Inflammatory macrophage treated with lipopolysaccharide for 4 hours (primary cell): Measurements from ENCODE around the gene JAML.
A peak's percentile ranks its signal among the peaks of the same experiment; 100 is the strongest.

Source experiments
- DNase-seq: peaks from one replicate; pipeline ENCODE4 v3.0.0-alpha.2; 2020

Gene JAML

DNA sequence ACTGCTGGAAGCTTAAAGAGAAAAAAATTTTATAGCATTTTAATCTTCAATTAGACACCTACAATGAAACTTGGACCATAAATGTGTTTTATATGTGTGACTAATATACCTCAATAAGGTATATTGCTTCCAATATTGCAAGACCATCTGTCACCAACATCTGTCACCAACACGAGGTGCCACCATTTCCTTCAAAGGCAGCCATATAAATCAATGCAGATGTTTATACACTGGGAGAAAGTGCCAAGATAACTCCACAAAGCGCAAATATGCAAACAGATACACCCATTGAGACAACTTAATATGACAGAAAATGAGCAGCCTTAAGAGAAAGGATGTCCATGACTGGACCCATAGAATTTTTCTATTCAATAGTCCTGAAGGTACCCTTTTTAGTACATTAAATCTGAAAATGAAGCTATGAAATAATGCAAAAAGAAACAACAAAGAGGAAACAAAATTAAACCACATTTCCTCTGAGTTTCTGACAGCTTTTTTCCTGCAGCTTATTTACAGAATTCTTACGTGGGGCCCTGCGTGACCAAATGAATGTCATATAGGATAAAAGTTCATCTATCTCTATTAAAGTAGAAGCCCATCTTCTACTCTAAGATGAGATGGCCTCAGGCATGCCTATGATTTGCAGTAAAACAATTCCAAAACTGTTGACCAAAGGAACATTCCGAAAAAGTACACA lies 14.8 kb upstream of the JAML start:
- peak; percentile 59 for DNase-seq

- peak; percentile 62 for DNase-seq
Observed at GRCh38 chr11:118238929-118239328, 14.1 kb upstream of the JAML start.

- peak; percentile 69 for DNase-seq
Observed at GRCh38 chr11:118238421-118238820, 13.6 kb upstream of the JAML start.

DNA sequence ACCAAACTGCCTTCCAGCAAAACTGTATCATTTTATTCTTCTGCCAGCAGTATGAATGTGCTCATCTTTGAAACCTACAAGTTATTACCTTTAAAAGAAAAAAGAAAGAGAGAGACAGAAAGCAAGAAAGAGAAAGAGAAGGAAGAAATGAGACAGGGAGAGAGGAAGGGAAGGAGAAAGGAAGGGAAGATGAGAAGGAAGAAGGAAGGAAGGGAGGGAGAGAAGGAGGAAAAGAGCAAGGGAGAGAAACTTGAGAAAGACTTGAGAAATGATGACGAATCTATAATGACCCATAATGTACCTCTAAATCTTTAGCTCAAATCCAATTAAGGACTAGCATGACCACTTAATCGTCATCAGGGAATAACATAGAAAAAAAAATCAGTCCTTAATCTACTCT lies 11.4 kb upstream of the JAML start:
- no peak for DNase-seq

- DNase-seq, result no peak
Observed at GRCh38 chr11:118234833-118235232, 10.0 kb upstream of the JAML start.

DNA sequence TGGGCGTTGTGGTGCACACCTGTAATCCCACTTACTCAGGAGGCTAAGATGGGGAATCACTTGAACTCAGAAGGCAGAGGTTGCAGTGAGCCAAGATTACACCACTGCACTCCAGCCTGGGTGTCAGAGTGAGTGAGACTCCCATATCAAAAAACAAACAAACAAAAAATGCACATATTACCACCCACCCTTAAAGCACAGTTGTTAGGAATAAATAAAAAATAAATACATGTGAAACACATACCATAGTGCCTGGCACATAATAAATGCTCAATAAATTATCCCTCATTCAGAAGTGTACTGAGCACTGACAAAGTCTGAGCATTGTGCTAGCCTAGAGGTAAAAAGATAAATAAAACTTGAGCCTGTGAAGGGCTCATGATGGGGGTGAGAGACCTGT lies 9.0 kb upstream of the JAML start:
- DNase-seq, result no peak

DNA sequence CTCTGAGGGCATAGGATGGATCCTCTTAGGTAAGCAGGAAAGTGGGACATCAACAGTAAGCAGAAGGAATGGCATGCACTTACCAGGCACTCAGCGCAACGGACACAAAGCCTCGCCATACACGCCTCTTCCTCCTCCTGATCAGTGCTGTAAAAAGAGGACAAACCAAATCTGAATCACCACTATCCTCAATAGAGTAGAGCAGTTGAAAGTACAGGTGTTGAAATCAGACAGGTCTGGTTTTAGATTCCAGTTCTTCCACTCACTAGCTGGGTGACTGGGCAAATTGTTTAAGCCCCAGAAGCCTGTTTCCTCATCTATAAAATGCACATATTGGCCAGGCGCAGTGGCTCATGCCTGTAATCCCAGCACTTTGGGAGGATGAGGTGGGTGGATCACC lies 8.6 kb upstream of the JAML start:
- no peak for DNase-seq

DNA sequence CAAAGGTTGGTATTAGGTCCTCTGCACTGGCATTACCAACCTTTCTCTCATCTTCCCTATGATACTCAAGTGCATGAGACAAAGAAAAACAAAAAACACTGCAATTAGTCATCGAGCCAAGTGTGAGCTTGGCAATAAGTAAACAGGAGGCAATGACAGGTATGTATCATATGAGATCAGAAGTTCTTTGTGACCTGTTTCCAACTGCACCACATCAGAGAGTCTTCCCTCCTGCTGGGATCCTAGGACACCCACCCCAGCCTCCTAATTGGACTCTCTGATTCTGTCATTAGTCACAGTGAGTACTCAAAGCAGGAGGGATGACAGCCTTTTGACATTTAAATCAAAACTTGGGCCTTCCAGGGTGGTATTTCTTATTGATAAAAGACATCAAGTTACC lies 7.8 kb upstream of the JAML start:
- DNase-seq, result no peak

DNA sequence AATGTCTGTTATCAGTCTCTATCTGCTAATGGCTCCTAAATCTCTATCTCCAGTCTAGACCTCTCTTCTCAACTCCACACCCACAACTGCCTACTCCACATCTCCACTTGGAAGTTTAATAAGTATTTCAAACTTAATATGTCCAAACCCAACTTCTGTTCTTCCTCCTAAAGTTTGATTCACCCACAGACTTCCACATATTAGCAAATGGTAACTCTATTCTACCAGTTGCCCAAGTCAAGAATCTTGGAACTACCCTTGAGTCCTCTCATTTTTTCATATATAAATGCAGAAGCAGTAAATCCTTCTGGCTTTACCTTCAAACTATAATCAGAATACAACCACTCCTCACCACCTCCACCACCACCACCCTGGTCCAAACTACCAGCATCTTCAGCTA lies 6.7 kb upstream of the JAML start:
- DNase-seq, result peak; percentile 45

DNA sequence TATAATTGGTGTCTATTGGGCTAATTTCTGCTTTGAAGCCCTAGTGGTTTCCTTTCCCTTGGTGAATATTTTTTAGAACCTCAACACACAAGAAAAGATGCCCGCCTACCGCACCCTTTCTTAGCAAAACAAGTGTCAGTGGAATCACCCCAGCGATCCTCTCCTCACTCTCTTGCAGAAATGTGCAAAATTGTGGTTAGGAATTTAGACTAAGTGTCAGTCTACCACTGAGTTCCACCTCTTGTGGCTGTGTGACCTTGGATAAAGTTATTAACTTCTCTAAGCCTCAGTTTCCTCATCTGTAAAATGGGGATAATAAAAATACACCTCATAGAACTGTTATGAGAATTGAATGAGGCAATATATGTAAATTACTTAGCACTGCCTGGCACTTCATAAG lies 5.3 kb upstream of the JAML start:
- no peak for DNase-seq

DNA sequence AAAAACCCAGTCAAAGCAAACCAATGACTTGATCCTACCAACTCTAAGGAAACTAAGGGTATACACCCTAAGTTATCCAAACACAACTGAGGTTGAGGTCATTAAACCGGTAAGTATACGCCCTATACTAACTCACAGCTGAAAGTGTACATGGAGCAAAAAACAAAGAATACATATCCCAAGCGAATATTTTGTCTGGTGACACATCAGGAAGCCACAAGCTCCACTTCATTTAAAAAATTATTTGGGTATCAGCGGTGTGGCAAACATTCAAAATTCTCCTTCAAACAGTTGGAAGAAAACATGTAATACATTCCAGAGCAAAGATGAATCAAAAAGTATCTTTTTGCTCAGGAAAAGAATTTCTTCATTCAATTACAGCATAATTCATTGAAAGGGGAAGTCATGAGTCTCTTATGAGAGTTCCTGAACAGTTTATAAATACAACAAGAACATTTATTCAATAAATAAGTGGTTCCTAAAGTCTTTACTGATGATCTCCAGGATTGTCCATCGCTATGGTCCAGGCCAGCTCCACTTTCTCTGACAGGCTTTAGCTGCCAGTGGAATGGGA lies 4.5 kb upstream of the JAML start:
- DNase-seq, result peak; percentile 75

GRCh38 chr11:118227865-118228785 lies 3.3 kb upstream of the JAML start:
- peak; percentile 90 for DNase-seq

- peak; percentile 61 for DNase-seq
Observed at GRCh38 chr11:118226781-118227180, 2.0 kb upstream of the JAML start.

DNA sequence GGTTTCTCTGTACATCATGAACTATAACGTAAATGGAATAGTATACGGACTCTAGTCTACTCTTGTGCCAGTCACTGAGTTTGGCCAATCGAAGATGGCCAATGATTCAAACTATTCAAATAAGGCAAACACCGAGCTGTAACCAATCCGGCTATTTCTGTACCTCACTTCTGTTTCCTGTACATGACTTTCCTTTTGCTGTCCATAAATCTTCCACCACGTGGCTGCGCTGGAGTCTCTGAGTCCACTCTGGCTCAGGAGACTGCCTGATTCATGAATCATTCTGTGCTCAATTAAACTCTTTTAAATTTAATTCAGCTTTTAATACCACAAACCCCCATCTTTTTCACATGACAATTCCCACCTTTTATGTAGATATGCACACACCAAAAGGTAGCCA lies 1.5 kb upstream of the JAML start:
- peak; percentile 80 for DNase-seq

DNA sequence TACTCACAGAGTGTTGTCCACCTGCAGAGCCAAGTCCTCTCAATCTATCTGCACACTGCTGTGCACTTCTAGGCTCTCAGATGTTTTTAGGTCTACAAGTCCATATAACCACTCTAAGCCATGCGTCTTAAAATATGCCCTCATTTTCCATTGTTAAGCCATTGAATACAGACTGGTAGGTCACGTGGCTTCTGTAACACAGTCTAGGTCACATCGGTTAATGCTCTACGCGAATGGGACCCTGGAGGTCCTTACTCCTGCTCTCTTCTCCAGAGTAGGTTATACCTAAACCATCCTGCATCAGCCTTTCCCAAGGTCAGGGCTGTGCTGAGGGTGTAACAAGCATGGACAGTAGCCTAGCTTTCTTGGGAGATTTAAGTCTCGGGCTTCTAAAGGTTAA lies 819 bp downstream of the JAML start:
- no peak for DNase-seq

- DNase-seq, result no peak
Observed at GRCh38 chr11:118223570-118223969, 1.2 kb downstream of the JAML start.

GRCh38 chr11:118222437-118222836 lies 2.4 kb downstream of the JAML start:
- no peak for DNase-seq

DNA sequence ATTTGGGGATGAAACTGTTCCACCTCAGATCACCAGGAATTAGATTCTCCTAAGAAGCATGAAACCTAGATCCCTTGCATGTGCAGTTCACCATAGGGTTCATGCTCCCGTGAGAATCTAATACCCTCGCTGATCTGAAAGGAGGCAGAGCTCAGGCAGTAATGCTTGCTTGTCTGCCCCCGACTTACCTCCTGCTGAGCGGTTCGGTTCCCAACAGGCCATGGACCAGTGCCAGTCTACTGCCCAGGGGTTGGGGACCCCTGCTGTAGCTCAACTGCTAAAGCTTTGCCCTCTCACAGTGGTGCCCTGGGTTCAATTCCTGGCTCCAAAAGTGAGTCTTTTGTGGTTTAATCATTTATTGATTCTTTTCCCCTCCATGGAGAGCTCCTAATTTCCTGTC lies 3.4 kb downstream of the JAML start:
- DNase-seq, result no peak

- DNase-seq, result peak; percentile 76
Observed at GRCh38 chr11:118219732-118220131, 5.1 kb downstream of the JAML start.

GRCh38 chr11:118219244-118219643 lies 5.6 kb downstream of the JAML start:
- no peak for DNase-seq

GRCh38 chr11:118217575-118217974 lies 7.2 kb downstream of the JAML start:
- DNase-seq, result peak; percentile 59

DNA sequence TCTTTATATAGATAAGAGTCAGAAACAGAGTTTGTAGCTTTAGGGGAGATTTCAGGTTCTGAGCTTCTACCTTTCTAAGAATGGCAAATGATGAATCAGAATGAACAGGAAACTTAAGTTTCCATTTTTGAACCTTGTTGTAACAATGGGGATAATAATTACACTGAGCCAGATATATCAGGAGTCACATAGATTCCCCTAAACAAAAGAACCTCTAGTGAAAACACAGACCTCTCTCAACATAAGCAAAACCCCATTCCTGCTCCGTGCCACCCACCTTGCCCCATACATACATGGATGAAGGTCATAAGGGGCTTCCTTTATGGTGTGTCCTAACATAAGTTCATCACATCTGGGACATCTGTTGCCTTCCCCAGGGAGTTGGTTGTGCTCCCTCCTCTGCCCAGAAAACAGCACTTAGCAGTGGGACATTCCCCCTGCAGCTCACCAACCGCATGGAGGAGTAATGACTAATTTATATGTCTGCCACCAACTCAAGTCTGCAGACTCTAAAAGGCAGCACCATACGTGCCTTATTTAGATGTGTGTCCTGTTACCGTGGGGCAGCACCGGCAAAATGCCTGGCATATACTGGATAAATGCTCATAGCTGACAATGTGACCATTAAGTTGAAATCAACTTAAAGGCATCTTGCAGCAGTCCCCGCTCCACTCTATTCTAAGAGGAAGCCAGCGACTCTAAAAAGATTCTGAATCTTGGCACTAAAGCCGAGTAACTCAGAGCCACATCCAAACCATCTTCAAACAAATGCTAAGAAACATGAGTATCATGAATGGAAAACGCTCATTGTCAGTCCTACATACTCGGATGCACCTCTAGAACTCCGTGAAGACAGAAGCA lies 8.0 kb downstream of the JAML start:
- DNase-seq, result peak; percentile 74

DNA sequence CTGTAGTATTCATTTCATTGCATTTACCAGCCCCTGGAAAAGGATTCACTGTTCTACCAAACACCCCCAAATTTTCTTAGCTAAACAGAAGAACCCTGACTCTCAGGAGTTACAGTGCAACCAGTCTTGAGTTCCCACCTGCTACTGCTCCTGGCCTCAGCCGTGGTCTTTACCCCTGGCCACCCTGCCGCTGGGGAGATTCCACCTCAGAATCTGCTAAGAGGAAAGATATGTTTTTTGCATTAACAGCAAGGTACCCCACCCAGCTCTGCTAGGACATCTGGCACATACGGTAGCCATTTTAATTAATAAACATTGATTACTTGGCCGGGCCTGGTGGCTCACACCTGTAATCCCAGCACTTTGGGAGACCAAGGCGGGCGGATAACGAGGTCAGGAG lies 9.0 kb downstream of the JAML start:
- DNase-seq, result no peak
